H9 (cell line): Measurements from ENCODE around the gene KHK. TPM values are rescaled to one million over a fixed set of nuclear protein-coding genes. Genes with fewer than 3 reads are reported as not detected.

ENCODE experiments used
- DNase-seq: peaks from one replicate; pipeline ENCODE4 v3.0.0-alpha.2; 2017
- H2AFZ ChIP-seq: one replicate; pipeline ENCODE4 v1.6.1; 2013; ENCODE audit warnings: mild to moderate bottlenecking, low read length, control low read depth, moderate library complexity
- H2AK5ac ChIP-seq: 2 replicates; pipeline ENCODE4 v1.6.1; 2013; ENCODE audit warnings: low read length, control low read depth, mixed read lengths; ENCODE audit not compliant: insufficient read length
- H2BK120ac ChIP-seq: one replicate; pipeline ENCODE4 v1.6.1; 2013; ENCODE audit warnings: low read depth, mild to moderate bottlenecking, low read length, control low read depth, inconsistent platforms; ENCODE audit not compliant: poor library complexity, severe bottlenecking
- H2BK12ac ChIP-seq: 2 replicates; pipeline ENCODE4 v1.6.1; 2013; ENCODE audit warnings: low read length, control low read depth, mixed read lengths, low read depth; ENCODE audit not compliant: insufficient read length
- H2BK15ac ChIP-seq: 2 replicates; pipeline ENCODE4 v1.6.1; 2013; ENCODE audit warnings: low read depth, low read length, control low read depth
- H2BK20ac ChIP-seq: one replicate; pipeline ENCODE4 v1.6.1; 2013; ENCODE audit warnings: low read depth, mild to moderate bottlenecking, low read length, control low read depth, inconsistent platforms; ENCODE audit not compliant: poor library complexity, severe bottlenecking
- H2BK5ac ChIP-seq: 2 replicates; pipeline ENCODE4 v1.6.1; 2013; ENCODE audit warnings: low read length, control low read depth, mixed read lengths; ENCODE audit not compliant: insufficient read length
- H3K14ac ChIP-seq: 2 replicates; pipeline ENCODE4 v1.6.1; 2013; ENCODE audit warnings: low read length, control low read depth; ENCODE audit not compliant: insufficient read depth
- H3K18ac ChIP-seq: 2 replicates; pipeline ENCODE4 v1.6.1; 2013; ENCODE audit warnings: low read depth, mild to moderate bottlenecking, mixed read lengths, low read length, control low read depth; ENCODE audit not compliant: insufficient read length
- H3K23ac ChIP-seq: 2 replicates; pipeline ENCODE4 v1.6.1; 2013; ENCODE audit warnings: low read length, control low read depth, mixed read lengths, low read depth; ENCODE audit not compliant: insufficient read length
- H3K23me2 ChIP-seq: 2 replicates; pipeline ENCODE4 v1.6.1; 2013; ENCODE audit warnings: low read depth, mild to moderate bottlenecking, mixed read lengths, low read length, control low read depth; ENCODE audit not compliant: insufficient read length, poor library complexity, severe bottlenecking
- H3K27ac ChIP-seq: 2 replicates; pipeline ENCODE4 v1.5.1; 2013; ENCODE audit warnings: low read length, control low read depth, mixed read lengths, low read depth; ENCODE audit not compliant: insufficient read length
- H3K27me3 ChIP-seq: 2 replicates; pipeline ENCODE4 v1.6.1; 2013; ENCODE audit warnings: low read length, control low read depth, inconsistent platforms; ENCODE audit not compliant: insufficient read depth
- H3K4ac ChIP-seq: 2 replicates; pipeline ENCODE4 v1.6.1; 2013; ENCODE audit warnings: low read depth, mild to moderate bottlenecking, control low read depth, inconsistent platforms, low read length, moderate library complexity
- H3K4me1 ChIP-seq: 2 replicates; pipeline ENCODE4 v1.6.1; 2013; ENCODE audit warnings: low read length, control low read depth, inconsistent platforms; ENCODE audit not compliant: insufficient read depth
- H3K4me2 ChIP-seq: 2 replicates; pipeline ENCODE4 v1.6.1; 2013; ENCODE audit warnings: low read length, control low read depth, mixed read lengths; ENCODE audit not compliant: insufficient read length, insufficient read depth
- H3K56ac ChIP-seq: 2 replicates; pipeline ENCODE4 v1.6.1; 2013; ENCODE audit warnings: low read depth, mild to moderate bottlenecking, mixed read lengths, low read length, control low read depth; ENCODE audit not compliant: insufficient read length
- H3K79me1 ChIP-seq: 2 replicates; pipeline ENCODE4 v1.6.1; 2013; ENCODE audit warnings: low read depth, mild to moderate bottlenecking, moderate library complexity, low read length, control low read depth, inconsistent platforms; ENCODE audit not compliant: insufficient read depth, poor library complexity, severe bottlenecking
- H3K79me2 ChIP-seq: 2 replicates; pipeline ENCODE4 v1.6.1; 2013; ENCODE audit warnings: low read length, control low read depth, inconsistent platforms; ENCODE audit not compliant: insufficient read depth
- H3K9ac ChIP-seq: 2 replicates; pipeline ENCODE4 v1.6.1; 2013; ENCODE audit warnings: low read length, control low read depth, mixed read lengths; ENCODE audit not compliant: insufficient read length; ENCODE audit errors: extremely low read depth
- H3K9me3 ChIP-seq: one replicate; pipeline ENCODE4 v1.6.1; 2013; ENCODE audit warnings: low read depth, low read length, inconsistent platforms; ENCODE audit not compliant: control insufficient read depth
- H3T11ph ChIP-seq: one replicate; pipeline ENCODE4 v1.6.1; 2013; ENCODE audit warnings: mild to moderate bottlenecking, low read length, control low read depth, inconsistent platforms
- H4K20me1 ChIP-seq: one replicate; pipeline ENCODE4 v1.6.1; 2013; ENCODE audit not compliant: control insufficient read depth, insufficient read length, insufficient read depth
- H4K5ac ChIP-seq: 2 replicates; pipeline ENCODE4 v1.6.1; 2013; ENCODE audit warnings: low read depth, mild to moderate bottlenecking, mixed read lengths, low read length, control low read depth; ENCODE audit not compliant: insufficient read length
- H4K8ac ChIP-seq: replicated peaks from 2 replicates; pipeline ENCODE4 v1.6.1; 2013; ENCODE audit warnings: low read length, control low read depth, mixed read lengths, low read depth; ENCODE audit not compliant: insufficient read length
- H4K91ac ChIP-seq: 2 replicates; pipeline ENCODE4 v1.6.1; 2013; ENCODE audit warnings: low read depth, mild to moderate bottlenecking, moderate library complexity, mixed read lengths, low read length, control low read depth; ENCODE audit not compliant: insufficient read length
- H3K27ac Mint-ChIP-seq, 3 experiments: 2 replicates in 2 of 3; 3 replicates in 1 of 3; pipeline ENCODE4 v1.8.0; 2020 to 2021; ENCODE audit warnings: mixed read lengths in 3 of 3, mild to moderate bottlenecking in 1 of 3, moderate library complexity in 1 of 3
- H3K27me3 Mint-ChIP-seq: 2 replicates; pipeline ENCODE4 v1.8.0; 2021; ENCODE audit warnings: low read depth, mild to moderate bottlenecking, moderate library complexity, mixed read lengths
- H3K36me3 Mint-ChIP-seq, 3 experiments: 2 replicates in 2 of 3; 3 replicates in 1 of 3; pipeline ENCODE4 v1.8.0; 2020 to 2021; ENCODE audit warnings: low read depth in 3 of 3, mixed read lengths in 3 of 3; ENCODE audit not compliant: insufficient read depth in 1 of 3
- H3K4me1 Mint-ChIP-seq, 2 experiments: 2 replicates each; pipeline ENCODE4 v1.8.0; 2020; ENCODE audit warnings: mixed read lengths in 2 of 2
- H3K4me3 Mint-ChIP-seq, 2 experiments: 2 replicates in 1 of 2; 3 replicates in 1 of 2; pipeline ENCODE4 v1.8.0; 2020 to 2021; ENCODE audit warnings: mild to moderate bottlenecking in 2 of 2, mixed read lengths in 2 of 2, moderate library complexity in 1 of 2
- H3K9me3 Mint-ChIP-seq, 2 experiments: 2 replicates in 1 of 2; 3 replicates in 1 of 2; pipeline ENCODE4 v1.8.0; 2020; ENCODE audit warnings: mild to moderate bottlenecking in 2 of 2, mixed read lengths in 2 of 2, moderate library complexity in 1 of 2
- CTCF ChIP-seq: fragments of 200-600 bp; sonication (generic); conservative IDR thresholded peaks from 3 replicates; pipeline ENCODE4 v1.8.0; 2021; ENCODE audit warnings: antibody characterized with exemption, mild to moderate bottlenecking
- whole genome bisulfite sequencing: extraction: QIAGEN DNeasy Blood & Tissue Kit; methylation state at CpG from one replicate; pipeline ENCODE4 v1.1.7; 2013; ENCODE audit warnings: missing lambda C conversion rate, low lambda C conversion rate, mixed read lengths; ENCODE audit not compliant: insufficient read length; ENCODE audit errors: extremely low coverage; 5-methylcytosine and 5-hydroxymethylcytosine counted together
- total RNA-seq: library from RNA; stranded (reverse); gene quantifications from 2 replicates; pipeline ENCODE4 v1.2.1, GENCODE V29; 2021

KHK gene
- total RNA-seq, 1 experiment from 2014 or later: 12.1 TPM

GRCh38 chr2:27076323-27076722 lies 10.2 kb upstream of the KHK start:
- no peaks in the 10 kb centered on the region for H3K4me1 ChIP-seq
- no peak overlapping the region for H2BK15ac ChIP-seq
- H4K5ac ChIP-seq: no peak overlapping the region
- H3K23ac ChIP-seq: no peak overlapping the region
- TF ChIP-seq CTCF: no peak
- H2AFZ ChIP-seq: no peak overlapping the region
- no peaks in the 10 kb centered on the region for H3K79me1 ChIP-seq
- H4K91ac ChIP-seq: no peak overlapping the region
- no peaks in the 10 kb centered on the region for H3K9me3 ChIP-seq
- Mint-ChIP-seq H3K27ac (no peak overlapping the region), H3K4me3 (no peak overlapping the region), H3K9me3 (no peaks in the 10 kb centered on the region), H3K27me3 (peaks cover 20% of the 10 kb centered on the region), H3K4me1 (peaks cover 19 to 35% of the 10 kb centered on the region in 2 experiments), H3K36me3 (no peaks in the 10 kb centered on the region)
- no peak overlapping the region for H3K4ac ChIP-seq
- no peak overlapping the region for H3T11ph ChIP-seq
- no peak for DNase-seq
- no peak overlapping the region for H4K8ac ChIP-seq
- H3K18ac ChIP-seq: no peak overlapping the region
- H2BK20ac ChIP-seq: no peak overlapping the region
- no peak overlapping the region for H3K56ac ChIP-seq
- H2BK12ac ChIP-seq: no peak overlapping the region
- no CpG with 5 or more reads among the region's 4 CpGs for WGBS
- no peak overlapping the region for H2BK120ac ChIP-seq
- no peak overlapping the region for H3K9ac ChIP-seq
- no peak overlapping the region for H3K4me2 ChIP-seq
- H3K79me2 ChIP-seq: no peaks in the 10 kb centered on the region
- H3K14ac ChIP-seq: no peak overlapping the region
- no peak overlapping the region for H2BK5ac ChIP-seq
- no peak overlapping the region for H3K27ac ChIP-seq
- no peak overlapping the region for H2AK5ac ChIP-seq
- H4K20me1 ChIP-seq: no peaks in the 10 kb centered on the region
- no peaks in the 10 kb centered on the region for H3K27me3 ChIP-seq
- H3K23me2 ChIP-seq: peaks cover 7% of the 10 kb centered on the region
